Measurements from ENCODE around the gene IFI44L.

DNA sequence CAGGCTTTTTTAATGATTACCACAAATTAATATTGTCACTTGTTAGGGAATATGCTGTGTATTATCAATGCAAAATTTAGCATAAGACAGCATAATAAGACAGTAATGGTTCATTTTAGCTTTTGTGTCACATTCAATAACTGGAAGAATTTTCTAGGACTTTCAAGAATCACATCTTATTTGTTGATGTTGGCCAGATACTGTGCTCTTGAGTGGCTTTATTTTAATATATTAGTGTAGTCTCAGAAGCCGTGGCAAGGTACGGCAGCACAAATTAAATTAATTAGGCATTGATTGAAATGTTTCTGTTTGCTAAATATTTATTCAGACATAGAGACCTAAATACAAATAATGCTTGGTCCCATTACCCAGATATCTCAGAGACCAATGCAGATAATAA lies 10.4 kb downstream of the IFI44L start:
- TF ChIP-seq, protein P1, sequence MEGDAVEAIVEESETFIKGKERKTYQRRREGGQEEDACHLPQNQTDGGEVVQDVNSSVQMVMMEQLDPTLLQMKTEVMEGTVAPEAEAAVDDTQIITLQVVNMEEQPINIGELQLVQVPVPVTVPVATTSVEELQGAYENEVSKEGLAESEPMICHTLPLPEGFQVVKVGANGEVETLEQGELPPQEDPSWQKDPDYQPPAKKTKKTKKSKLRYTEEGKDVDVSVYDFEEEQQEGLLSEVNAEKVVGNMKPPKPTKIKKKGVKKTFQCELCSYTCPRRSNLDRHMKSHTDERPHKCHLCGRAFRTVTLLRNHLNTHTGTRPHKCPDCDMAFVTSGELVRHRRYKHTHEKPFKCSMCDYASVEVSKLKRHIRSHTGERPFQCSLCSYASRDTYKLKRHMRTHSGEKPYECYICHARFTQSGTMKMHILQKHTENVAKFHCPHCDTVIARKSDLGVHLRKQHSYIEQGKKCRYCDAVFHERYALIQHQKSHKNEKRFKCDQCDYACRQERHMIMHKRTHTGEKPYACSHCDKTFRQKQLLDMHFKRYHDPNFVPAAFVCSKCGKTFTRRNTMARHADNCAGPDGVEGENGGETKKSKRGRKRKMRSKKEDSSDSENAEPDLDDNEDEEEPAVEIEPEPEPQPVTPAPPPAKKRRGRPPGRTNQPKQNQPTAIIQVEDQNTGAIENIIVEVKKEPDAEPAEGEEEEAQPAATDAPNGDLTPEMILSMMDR (IDR thresholded peaks at IDR 0.05) = no peak
- TF ChIP-seq POLR2AphosphoS5 (IDR thresholded peaks at IDR 0.05) (no peak), POLR2A (IDR thresholded peaks at IDR 0.05) (no peak)
